GM19239 (cell line): ENCODE data around the gene PAPPA.

ENCODE experiments used
- DNase-seq: peaks from one replicate; pipeline ENCODE4 v3.0.0; 2011; ENCODE audit warnings: low spot score; ENCODE audit not compliant: insufficient read length
- FAIRE-seq: peaks from 2 replicates; lab custom pipeline; 2011; peaks lifted over from hg19 to GRCh38; lab: Jason Lieb, UNC

The PAPPA gene

DNA sequence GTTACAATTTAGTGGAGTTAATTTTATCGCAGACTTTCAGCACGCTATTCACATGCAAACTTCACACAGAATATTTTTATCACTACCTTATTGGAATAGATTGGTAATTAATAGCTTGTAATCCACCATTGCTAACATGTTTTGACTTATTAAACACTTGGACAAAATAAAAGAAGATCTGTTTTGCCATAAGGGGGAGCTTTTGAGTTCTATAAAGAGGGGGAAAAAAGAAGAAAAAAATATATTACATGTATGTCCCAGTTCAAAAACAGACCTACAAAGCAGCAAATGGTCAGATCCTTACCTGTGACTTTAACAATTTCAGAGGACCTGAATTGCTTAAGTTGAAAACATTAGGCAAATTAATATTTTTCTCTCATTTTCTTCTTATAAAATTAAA, 1.2 kb upstream of the PAPPA start:
- DNase-seq (no peak), FAIRE-seq (no peak)

DNA sequence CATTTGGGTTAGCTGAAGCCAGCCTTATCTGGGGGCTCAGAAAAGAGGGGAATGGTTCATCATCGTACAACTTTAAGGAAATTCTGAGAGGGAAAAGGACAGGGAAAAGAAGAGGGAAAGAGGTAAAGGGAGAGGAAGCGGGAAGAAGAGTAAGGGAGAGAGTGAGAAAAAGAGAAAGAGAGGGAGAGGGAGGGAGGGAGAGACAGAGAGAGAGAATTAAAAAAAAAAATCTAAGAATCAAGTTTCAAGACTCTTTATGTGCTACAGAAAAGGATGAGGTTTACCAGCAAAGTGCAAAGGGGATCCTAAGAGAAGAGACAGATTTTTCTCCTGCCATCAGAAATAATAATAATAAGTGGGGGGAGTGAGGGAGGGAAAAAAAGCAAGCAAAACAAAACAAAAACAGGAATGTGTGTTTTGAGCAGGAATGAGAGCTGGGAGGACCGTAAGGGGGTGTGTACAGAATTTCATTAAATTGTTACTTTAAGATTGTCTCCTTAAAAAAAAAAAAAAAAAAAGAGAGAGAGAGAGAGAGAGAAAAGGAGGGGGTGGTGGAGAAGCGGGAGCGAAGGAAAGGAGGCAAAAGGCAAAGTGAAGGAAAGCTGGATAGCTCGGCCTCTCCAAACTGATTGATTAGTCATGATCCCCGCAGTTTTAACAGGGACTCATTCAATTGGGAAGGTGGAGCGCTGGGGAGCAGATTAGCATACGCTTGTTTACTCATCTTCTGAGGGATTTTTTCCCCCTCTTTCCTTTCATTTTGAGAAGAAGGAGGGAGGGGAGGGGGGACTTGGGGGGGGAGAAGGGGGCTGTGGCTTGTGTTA, 438 bp upstream of the PAPPA start:
- FAIRE-seq: no peak
- DNase-seq: no peak

DNA sequence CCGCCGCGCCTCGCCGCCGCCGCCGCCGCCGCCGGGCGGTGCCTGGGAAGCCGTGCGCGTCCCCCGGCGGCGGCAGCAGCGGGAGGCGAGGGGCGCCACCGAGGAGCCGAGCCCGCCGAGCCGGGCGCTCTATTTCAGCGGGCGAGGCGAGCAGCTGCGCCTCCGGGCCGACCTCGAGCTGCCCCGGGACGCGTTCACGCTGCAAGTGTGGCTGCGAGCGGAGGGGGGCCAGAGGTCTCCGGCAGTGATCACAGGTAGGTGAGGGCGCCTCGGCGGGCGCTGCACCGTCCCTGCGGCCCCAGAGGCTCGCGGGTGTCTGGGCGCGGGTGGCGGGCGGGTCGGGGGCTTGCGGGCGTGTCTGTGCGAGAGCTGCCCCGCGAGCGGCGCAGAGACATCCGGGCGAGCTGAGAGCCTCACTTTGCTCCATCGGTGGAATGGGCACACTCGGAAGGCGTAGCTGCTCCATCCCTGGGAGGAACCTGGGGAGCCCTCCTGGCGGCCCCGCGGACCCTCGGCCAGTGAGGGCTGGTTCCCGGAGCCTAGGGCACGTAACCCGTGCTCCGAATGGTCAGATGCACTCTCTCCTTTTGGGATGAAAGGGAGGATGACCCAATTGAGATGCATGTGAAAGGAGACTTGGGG, 864 bp downstream of the PAPPA start:
- no peak for DNase-seq

DNA sequence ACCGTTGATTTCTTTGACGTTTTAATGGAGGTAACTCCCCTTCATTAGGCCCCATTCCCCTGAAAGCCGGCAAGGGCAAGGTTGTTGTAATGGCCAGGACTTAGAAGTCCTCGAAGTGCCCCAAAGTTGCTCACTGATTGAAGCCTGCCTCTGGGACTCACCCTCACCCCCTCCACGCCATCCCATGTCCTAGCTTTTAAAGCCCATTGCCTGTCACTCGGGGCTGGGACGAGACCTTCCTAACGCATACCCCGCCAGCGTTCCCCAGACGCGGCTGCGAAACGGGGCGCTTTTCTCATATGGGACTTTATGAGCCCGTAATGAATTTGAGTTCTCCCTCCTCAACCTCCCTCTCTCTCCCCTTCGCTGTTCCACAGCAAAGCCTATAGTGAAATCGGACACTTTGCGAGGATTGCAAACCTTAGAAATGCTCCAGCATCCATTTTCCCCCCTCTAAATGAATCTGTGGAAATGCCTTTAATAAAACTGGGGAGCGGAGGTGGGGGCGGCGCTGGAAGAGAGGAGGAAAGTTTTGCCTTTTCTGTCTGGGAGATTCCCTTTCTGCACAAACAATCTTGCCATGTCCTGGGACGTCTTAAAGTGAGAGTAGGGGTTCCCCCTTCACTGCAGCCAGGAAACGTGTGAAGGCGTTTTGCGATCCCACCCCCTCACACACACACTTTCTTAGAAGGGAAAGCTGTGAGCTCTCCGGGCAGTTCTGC, 1.5 kb downstream of the PAPPA start:
- FAIRE-seq: no peak
- DNase-seq: no peak

More for the DNA sequence above, 864 bp downstream of the PAPPA start:
- FAIRE-seq: no peak

DNA sequence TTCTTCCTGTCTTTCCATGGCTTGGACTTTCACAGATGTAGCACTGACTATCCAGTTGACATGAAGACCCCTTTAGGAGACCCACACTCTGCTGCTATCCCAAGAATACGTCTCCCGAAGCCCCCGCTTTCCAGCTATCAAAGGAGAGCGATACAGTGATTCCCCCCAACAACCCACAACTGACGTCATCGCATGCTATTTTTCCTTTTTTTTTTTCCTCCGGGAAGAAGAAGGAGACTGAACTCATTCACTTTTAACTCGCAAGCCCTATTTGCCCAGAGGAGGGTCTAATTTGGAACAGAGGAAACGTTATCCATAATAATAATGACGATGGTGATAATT, 2.1 kb downstream of the PAPPA start:
- FAIRE-seq: no peak
- DNase-seq: no peak

DNA sequence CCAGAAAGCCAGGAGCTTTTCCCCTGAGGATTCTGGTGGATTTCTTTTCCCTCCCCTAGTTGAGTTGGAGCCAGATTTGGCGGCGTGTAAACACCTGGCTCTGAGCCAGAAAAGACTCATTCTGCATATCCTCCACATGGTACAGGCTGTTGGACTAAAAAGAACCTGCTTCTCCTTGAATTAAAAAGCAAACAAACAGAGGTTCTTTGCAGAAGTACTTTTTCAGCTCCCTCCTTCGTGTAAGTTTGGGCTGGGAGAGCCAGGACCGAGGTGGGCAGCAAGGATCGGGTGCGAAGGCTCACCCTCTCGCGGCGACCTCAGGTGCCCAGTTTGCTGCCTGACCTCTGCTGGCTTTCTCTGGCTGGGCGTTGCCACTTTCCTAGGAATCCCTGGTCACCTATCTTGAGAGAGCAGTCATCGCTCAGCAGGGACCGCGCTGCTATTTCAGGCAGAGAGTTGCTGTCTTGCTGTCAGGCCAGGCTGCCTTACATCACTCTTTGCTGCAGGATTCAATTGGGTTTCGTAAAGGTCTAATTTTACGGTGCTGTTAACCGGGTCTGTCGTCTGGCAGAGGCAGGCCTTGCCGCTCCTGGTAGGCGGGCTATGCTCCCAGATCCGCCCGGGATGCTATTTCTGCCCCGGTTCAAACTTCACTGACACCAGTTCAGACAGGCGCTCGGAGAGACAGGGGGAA, 3.2 kb downstream of the PAPPA start:
- no peak for DNase-seq
- no peak for FAIRE-seq

DNA sequence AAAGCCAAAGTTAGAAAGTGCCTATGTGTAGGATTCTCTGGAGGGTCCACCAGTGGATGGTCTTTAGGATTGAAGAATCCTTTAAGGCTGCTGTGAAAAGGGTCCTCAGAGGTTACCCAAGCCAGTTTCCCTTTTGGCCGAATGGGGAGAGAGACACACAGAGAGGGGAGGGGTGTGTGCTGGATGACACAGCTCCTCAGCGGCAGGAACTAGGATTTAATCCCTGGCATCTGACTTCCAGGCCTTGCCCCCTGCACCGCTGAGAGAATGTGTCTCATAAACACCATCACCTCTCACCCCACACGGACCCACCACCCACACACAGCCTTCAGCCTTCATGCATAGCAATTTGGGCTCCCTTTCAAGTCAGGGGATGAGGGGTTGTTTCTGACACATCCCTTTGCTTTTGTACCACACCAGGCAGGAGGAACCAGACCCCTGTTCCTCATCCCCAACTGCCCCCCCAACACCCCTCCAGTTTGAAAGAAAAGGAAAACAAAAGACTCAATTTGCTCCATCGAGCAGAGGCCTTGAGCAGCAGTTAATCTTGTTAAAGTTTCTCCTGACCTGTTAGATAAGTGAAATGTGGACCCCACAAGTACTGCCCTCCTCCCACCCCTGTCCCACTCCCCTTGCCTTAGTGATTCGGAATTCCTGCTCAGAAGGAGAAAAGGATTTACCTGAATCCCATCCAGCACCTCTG, 4.0 kb downstream of the PAPPA start:
- DNase-seq: no peak

DNA sequence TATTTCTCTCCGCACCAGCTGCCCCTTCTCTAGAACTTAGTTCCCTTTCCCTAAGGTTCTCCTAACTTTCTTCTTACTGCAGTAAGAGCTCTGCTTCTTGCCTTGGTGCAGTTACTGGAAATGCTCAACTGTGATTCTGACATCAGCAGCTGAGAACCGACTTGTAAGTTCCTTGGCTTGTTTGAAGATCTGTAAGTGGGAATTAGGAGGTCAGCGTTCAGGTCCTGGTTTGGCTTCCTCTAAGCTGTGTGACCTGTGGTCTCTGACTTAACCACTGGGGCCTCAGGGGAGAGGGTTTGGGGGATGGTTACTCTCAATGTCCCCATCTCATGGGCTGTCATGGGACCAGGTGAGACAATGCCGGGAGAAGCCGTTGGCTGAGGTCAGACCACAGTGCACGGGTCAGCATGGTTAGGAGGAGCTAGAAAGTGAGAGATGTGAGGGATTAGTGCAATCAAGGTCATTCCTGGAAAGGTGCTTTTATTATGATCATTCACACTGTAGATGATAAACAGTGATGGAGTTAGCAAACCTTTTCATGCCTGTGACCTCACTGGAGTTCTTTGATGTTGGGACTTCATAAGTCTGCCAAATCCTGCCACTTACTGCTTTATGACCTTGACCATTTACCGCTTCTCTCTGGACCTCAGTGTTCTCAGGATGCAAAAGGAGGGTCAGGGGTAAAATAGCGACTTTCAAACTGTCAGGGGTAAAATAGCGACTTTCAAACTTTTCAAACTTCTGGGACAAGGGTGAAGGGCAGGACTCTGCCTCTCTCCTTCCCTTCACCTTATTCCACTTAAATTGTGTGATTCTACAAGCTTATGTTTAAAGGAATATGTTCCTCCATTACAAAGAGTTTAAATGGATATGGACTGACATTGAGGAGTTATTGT, 7.3 kb downstream of the PAPPA start:
- FAIRE-seq (no peak), DNase-seq (no peak)

More for the DNA sequence above, 4.0 kb downstream of the PAPPA start:
- no peak for FAIRE-seq

DNA sequence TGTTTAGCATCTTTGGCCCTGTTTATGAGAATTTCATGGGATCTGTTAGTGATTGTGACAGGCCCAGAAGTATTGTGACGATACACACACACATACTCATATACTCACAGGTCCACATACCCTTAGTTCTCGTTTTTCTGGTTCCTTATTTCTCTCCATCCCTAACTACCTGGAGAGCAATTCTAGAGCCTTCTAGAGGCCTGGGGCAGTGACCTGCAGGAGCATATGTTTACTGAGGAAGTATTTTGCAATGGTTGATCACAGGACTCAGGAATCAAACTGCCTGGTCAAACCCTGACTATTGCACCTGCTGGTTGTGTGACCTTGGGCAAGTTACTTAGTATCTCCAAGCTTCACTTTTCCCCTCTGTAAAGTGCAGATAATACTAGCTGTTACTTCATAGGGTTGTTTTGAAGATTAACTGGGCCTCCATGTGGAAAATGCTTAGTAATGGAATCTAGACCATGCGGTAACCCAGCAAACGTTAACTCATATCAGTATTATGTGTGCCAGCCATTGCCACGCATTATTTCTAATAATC, 8.7 kb downstream of the PAPPA start:
- no peak for DNase-seq
- no peak for FAIRE-seq

DNA sequence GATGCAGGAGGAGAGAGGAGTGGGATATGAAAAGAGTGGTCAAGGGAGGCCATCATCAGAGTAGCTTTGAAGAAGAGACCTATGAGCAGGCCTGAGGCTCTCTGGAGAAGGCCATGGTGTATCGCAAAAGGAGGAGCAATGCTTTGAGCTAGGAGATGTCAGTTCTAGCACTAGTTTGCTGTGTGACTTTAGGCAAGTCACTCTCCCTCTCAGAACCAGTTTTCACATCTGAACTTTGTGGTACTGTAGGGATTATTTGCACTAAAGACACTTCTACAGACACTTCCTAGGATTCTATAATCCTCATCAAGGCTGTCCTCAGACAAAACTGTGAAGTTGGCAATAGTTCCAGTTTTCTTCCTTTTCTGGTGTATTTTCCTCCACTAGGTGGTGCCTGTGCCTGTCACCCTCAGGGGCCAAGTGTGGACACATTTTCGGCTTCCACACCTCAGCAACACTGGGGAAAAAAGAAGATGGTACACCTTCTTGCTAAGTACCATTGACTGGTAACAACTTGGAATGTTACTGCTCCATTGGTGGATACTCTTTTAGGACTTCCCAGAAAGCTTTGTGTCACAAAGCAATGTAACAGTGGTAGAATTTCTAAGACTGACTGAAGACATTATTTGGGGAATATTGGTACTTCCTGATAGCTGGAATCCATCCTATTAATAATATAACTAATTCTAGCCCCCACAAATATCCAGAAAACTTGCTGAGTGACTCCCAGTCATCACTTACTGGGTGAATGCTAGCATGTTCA, 9.9 kb downstream of the PAPPA start:
- DNase-seq: no peak
- FAIRE-seq: no peak

DNA sequence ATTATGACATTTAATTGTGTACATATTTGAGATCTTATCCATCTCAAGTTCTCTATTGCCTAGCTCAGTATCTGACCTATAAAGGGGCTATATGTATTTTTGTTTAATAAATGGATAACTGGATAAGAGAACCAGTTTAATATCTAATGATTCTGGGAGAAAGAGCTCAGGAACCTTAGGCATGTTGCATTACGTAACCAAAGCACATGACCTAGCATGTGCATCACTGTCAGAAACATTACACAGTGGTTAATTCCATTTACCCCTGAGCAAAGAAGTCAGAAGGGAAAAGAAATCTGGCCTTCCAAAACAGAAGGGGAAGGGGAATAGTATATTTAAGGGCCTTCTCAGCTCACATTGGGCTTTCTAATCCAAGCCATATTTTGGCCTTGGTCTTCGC, 12.3 kb downstream of the PAPPA start:
- no peak for DNase-seq
- FAIRE-seq: no peak

DNA sequence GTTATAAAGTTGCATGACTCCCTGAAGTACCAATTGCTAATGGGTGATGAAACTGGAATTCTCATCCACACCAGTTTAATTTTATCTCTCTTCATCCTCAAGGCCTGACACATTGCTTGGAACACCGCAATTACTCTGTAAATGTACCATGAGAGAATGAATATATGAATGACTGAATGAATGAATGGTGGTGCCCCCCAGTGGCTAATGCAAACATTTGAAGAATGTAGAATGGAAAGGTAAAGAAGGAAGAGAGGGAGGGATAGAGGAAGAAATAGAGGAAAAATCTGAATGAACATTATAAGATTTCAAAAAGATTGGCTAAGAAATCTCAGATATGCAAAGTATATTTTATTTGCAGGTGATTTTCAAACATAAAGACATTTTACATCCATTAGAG, 13.1 kb downstream of the PAPPA start:
- DNase-seq (no peak), FAIRE-seq (no peak)

DNA sequence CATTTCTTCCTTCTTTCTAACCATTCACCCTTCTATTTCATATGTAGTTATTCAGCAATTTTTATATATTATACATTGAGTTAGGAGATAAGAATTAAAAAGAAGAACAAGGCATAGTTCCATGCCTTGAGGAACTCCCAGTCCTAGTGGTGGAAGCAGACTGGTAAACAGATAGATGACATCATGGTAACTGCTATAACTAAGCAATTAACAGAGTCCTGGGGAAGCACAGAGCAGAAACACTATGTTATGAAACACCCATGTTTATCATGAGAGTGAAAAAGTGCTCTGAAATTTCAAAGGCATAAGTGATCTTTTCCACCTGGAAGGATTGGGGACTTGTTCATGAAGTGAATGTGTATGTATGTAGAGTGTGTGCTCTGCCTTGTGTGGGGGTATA, 14.6 kb downstream of the PAPPA start:
- FAIRE-seq: no peak

DNA sequence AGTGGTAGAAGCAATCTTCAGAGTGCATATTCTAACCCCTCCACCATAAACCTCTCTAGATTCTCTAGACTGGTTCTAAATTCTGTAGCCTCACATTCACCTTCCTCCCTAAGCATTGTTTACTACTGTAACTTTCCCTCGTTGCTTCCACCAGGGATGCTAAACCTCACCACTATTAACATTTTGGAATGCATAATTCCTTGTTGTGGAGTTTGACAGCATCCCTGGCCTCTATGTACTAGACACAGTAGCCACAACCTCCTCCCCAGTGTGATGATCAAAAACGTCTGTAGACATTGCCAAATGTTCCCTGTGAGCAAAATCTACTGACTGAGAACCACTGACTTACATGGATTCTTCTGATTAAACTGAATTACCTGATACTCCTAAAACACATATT, 18.6 kb downstream of the PAPPA start:
- no peak for FAIRE-seq

More for the DNA sequence above, 14.6 kb downstream of the PAPPA start:
- no peak for DNase-seq

DNA sequence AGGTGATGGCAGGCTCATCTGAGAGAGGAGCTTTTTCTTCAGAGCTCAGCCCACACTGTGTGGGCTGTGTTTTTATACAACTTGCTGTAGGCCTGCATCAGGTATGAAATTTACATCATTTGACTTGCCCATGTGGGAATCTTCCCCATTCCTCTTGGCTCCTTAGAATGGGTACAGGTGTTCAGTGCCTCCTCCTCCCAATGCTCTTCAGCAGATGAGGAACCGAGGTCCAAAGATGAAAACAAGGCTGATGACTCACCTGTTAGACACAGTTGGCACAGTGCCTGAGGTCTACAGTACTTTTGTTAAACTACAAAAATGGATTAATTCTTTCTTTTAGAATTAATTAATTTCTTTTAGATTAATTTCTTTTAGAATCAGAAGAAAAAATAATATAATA, 20.8 kb downstream of the PAPPA start:
- DNase-seq (no peak), FAIRE-seq (no peak)

More for the DNA sequence above, 18.6 kb downstream of the PAPPA start:
- no peak for DNase-seq

DNA sequence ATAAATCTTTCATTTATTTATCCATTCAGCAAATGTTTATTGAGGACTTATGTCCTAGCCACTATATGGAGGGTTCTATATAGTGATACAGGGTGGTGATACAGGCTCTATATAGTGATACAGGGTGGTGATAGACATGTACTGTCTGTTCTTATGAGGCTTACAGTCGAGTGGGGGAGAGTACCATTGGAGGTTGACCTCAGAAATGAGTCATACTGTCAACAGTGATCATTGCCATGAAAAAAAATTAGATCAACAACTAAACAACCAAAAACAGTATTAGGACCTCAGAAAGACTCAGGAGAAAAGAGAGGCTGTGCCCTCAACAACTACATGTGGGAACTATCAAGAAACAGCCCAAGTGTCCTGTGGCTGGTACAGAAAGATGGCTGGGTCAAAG, 22.0 kb downstream of the PAPPA start:
- no peak for FAIRE-seq
- DNase-seq: no peak

DNA sequence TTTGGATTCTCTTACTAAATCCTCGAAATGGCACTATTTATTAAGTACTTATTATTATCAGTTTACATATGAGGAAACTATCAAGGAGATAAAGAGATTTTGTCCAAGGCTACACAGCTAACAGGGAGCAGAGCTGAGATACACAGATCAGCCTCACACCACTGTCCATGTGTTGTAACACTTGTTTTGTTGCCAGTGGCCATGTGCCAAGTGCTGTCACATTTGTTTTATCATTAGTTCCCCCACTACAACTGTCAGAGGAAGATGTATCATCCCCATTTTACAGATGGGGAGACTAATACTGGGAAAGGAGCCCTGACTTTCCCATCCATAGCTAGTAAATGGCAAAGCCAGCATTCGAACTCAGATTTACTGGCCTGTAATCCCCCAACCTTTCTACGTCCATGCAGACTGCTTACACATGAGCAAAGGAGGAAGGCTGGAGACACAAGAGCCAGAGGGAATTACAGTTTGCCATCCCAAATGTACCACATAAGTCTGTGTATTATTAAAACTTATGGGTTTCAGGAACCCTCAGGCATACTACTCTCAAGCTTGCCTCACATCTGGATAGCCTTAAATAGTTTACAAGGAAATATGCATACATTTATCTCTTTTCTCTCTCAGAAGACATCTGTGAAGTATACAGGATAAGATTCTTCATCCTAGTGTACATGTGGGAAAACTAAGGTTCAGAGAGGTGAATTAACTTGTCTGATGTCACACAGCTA, 25.1 kb downstream of the PAPPA start:
- FAIRE-seq: no peak
- DNase-seq: no peak
